ENCODE data around the gene WHRN.
A peak's percentile ranks its signal among the peaks of the same experiment; 100 is the strongest.

Gene WHRN

GRCh38 chr9:114375386-114376175 lies 129.7 kb downstream of the WHRN start:
- DNase-seq = no peak

- no peak for DNase-seq
Observed at GRCh38 chr9:114374936-114375335, 130.3 kb downstream of the WHRN start.

- DNase-seq = no peak
Observed at GRCh38 chr9:114373960-114374730, 131.1 kb downstream of the WHRN start.

DNA sequence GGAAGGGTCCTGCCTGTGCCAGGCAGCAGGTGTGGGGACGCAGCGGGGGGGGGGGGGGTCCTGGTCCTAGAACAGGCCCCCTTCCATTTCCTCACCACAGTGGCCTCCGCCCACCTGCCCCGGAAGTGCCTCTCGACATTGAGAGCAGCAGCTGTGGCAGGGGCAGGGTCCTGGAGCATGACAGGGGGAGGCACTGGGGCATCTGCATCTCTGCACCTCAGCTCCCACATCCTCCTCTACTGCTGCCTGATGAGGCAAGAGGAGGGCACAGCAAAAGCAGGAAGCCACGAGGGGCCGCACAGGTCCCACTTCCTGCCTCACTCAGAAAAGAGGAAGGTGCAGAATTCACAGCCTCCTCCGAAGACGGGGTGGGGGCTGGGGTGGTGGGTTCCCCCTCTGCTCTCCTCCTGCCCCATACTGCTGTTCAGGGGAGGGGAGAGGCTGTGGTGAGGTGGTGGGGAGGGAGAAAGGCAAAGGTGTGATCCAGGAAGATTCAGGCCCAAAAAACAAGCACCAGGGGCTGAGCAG lies 132.3 kb downstream of the WHRN start:
- peak; percentile 85 for DNase-seq

GRCh38 chr9:114371973-114372917 lies 133.0 kb downstream of the WHRN start:
- peak; percentile 78 for DNase-seq

DNA sequence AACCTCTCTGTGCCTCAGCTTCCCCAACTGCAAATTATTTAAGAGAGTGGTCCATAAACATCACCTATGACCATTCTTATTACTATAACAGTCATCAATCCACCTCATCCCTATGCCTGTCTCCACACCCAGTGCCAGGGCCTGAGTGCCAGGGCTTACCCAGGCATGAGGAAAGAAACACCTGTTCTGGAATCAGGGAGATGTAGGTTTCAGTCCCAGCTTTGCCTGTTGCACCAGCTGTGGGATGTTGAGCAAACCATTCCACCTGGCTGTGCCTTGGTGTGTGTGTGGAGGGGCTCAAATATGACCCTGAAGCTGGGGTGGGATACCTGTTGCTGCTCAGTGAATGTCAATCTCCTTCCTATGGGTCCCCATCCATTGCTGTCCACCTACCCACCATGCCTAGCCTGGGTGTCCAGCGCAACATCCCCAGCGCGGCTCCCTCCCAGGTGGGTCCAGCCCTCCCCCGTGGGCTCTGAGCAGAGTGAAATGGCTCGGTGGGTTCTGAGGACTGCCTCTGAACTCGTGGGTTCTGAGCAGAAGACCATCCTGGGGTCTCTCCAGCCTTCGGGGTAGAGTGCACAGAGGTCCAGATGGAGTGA lies 133.8 kb downstream of the WHRN start:
- no peak for DNase-seq

GRCh38 chr9:114370968-114371320 lies 134.3 kb downstream of the WHRN start:
- DNase-seq = no peak

DNA sequence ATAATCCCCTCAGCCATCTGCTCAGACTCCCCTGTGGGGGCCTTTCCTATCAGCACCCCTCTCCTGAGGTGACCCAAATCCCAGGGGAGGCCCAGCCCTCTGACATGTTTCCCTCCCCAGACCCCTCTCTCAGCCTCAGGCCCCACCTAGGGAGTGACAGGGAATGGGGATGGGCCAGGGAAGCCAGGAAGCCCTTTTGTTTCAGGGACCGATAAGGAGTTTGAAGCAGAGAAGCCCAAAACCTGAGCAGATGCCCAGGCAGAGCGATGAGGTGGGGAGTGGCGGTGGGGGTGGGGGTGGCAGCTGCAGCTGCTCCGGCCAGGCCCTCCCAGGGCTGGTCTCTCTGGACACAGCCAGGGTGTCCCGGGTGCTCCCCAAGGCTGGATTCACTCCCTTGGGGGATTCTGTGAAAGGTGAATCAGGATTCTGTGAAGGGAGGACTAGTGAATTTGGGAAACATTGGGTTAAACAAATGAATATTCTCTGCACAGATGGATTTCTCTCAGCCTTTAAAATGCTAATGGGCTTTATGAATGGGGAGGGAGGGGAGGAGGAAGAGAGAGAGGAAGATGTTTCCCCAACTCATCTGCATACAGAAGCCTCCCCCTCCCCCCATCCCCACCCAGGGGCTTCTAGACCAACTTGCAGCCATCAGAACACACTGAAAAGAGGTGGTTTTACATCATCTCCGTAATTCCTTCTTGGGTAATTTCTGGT lies 134.9 kb downstream of the WHRN start:
- no peak for DNase-seq

- DNase-seq = no peak
Observed at GRCh38 chr9:114369216-114370130, 135.8 kb downstream of the WHRN start.

- DNase-seq = no peak
Observed at GRCh38 chr9:114367772-114368569, 137.3 kb downstream of the WHRN start.

DNA sequence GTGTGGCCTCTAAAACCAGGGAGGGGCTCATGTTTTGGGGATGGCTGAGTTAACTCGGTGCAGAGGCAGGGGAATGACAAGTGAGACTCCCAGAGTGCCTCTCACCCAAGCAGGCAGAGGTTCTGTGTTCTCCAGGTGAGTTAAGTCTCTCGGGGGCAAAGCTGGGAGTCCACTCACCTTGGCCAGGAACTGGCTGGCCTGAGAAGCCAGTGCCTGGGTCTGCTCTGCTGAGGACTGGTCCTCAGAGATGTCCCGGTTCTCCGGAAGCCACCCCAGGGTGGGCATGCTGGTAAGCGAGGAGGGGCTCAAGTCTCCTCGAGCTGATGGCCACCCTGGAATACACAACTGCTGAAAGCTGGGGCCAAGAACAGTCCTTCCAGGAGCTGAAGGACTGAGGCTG lies 137.9 kb downstream of the WHRN start:
- no peak for DNase-seq

GRCh38 chr9:114366334-114367128 lies 138.7 kb downstream of the WHRN start:
- peak; percentile 43 for DNase-seq

DNA sequence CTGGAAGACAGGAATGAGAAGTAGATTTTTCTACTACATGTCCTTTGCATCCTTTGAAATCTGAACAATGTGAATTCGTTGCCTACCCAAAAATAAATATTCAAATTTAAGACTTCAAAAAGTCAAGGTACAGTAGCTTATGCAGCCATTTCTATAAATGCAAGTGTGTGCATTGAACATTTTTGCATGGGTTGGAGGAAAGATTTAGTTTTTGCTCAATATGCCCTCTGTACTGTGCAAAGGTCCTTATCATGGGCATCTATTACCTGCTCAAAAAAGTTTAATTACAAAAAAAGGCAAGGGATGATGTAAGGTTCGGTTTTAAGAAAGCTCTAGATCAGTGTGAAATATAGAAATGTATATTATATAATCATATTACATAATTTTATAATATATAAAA lies 140.1 kb downstream of the WHRN start:
- no peak for DNase-seq

GRCh38 chr9:114364134-114365041 lies 140.9 kb downstream of the WHRN start:
- peak; percentile 76 for DNase-seq

DNA sequence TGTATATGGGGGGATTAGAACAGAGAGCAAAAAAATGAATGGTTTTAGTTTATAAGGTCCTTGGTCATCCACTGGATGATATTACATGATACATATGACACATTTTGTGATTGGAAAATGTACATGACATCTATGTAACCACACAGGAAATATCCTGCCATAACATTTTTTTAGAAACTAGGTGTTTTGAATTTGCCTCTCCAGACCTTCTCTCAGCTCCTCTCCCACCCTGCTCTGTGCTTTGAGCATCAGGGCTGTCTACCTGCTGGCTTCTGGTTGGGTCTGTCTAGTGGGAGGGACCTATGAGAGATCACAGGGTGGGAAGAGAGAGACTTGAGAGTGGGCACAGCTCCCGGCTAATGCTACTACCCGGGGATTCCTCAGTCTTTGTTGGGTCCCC lies 141.8 kb downstream of the WHRN start:
- DNase-seq = no peak

DNA sequence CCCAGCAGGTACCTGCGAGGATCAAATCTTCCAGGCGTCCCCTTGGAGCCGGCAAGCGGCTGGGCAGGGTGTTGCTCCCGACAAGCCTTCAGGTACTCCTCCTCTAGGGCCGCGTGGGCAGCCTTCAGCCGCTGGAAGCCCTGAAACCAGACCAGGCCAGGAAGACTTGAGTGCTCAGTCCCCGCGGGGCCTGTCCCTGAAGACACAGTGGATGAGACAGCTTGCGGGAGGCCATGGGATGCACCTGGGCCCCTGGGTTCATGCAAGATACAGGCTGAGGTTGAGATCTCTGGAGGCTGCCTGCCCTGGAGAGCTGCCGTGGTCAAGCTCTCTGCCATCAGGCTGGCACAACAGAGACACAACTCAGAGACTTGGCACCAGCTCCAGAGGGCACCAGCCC lies 142.9 kb downstream of the WHRN start:
- no peak for DNase-seq

DNA sequence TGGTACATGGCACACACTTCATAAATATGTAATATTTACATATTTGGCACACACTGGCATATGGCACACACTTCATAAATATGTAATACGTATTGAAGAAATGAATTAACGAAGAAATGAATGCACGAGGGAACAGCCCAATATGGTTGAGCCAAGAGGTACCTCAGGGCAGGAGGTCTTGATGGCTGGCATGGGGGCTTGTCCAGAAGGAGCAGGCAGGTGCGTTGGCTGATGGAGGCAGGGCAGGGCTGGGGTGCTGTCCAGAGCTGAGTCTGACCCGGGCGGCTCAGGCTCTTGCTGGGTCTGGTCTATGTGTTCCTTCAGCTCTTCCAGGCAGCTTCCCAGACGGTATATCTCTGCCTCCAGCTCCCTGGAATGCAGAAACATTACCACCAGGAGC lies 143.7 kb downstream of the WHRN start:
- no peak for DNase-seq

- no peak for DNase-seq
Observed at GRCh38 chr9:114359801-114360200, 145.5 kb downstream of the WHRN start.
